SKM-1 treated with dmso at 0.1 percent for 144 hours (cell line): Measurements from ENCODE around the gene ASCC1.

Source experiments
- DNase-seq: peaks from one replicate; lab custom pipeline; 2025; ENCODE audit not compliant: unreplicated experiment; lab: John Stamatoyannopoulos, UW

ASCC1 gene

DNA sequence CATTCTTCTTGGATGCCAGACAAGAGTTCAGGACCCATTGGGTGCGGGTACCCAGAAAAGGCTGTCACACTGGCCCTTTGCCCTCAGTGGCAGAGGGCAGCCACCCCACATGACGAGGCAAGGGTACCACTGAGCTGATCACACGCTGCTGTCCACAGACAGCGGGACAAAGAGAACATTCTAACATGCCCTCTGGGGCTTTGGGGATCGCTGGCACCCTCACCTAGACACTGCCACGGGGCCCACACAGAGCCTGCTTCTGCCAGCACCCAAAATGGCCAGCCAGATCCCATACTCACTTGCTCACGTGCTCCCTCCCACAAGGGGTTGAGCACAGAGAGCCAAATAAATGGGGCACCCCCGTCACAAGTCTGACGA lies 111.0 kb downstream of the ASCC1 start:
- DNase-seq = no peak

DNA sequence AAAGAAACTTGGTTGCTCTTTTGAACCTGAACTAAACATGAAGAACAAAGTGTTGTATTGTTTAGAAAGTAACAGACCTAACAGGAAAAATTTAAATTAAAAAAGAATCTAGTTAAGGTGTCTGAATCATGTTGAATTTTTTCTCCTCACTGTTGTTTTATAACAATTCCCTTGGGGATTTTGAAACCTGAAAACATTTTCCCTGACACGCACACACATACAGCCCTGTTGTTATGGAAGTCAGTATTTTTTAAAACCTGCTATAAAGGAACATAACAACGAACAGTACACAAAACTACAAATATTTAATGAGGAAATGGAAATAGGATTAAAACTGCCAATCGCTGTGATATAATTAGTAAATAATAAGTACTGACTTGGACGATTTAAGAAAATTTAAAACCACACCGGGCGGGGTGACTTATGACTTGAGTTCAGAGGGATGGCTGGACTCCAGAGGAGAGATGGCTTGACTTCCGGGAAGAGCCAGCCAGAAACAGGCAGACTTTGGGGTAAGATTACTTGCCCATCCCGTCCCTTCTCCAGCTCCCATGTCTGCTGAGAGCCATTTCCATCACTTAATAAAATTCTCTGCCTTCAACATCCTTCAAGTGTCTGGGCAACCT lies 111.5 kb downstream of the ASCC1 start:
- no peak for DNase-seq

DNA sequence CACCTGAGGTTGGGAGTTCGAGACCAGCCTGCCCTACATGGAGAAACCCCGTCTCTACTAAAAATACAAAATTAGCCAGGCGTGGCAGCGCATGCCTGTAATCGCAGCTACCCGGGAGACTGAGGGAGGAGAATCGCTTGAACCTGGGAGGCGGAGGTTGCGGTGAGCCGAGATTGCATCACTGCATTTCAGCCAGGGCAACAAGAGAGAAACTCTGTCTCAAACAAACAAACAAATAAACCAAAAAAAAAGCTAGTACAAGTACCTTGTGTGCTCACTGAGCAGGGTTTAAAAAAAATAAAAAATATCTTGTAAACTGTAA lies 116.5 kb downstream of the ASCC1 start:
- no peak for DNase-seq

DNA sequence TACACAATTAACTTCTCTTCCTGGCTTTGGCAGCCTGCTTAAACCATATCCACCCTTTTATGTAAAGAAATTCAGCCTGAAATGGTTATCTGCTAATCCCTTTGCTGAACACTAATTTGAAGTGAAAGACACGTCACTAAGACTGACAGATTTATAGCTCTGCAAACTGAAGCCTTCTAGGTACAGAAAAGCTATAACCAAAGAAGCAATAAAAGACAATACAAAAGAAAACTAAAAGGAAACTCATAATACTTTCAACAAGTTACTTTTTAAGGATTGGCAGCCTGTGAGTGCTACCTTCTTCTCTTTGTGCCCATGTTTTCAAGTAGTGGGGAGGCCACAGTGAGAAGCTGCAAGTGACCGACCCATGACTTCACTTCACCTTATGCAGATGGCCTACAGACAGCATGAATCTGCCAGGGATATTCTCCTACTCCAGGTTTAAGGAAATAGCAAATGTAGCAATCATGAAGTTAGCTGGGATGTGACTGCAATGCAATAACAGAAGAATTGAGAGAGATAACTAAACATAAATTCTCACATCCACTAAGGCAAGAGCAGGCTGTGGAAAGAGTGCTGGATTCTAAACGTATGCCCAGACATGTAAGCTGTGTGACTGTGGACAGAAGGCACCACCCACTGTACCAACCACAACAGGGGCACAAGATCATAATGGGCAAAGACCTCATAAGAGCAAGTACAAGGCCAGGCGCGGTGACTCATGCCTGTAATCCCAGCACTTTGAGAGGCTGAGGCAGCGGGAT lies 117.1 kb downstream of the ASCC1 start:
- DNase-seq = no peak

DNA sequence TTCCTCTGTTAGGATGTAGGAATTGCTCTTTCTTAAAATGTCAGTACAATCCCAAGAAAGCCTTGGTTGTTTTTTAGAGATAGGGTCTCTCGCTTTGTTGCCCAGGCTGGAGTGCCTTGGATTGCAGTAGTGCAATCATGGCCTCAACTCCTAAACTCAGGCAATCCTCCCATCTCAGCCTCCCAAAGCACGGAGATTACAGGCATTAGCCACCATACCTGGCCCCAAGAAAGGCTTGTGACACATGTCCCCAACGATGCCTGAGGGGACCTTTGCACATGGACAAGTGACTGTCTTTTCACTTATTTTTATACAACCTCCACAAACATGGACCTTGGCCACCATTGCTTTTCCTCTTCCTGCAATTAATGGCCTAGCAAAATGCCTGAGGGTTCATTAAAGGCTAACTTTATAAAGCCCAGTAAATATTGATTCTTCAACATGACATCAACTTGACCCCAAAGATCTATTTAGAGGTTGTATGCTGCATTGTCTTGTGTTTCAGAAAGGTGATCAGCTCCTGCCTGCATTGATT lies 117.7 kb downstream of the ASCC1 start:
- DNase-seq = no peak

DNA sequence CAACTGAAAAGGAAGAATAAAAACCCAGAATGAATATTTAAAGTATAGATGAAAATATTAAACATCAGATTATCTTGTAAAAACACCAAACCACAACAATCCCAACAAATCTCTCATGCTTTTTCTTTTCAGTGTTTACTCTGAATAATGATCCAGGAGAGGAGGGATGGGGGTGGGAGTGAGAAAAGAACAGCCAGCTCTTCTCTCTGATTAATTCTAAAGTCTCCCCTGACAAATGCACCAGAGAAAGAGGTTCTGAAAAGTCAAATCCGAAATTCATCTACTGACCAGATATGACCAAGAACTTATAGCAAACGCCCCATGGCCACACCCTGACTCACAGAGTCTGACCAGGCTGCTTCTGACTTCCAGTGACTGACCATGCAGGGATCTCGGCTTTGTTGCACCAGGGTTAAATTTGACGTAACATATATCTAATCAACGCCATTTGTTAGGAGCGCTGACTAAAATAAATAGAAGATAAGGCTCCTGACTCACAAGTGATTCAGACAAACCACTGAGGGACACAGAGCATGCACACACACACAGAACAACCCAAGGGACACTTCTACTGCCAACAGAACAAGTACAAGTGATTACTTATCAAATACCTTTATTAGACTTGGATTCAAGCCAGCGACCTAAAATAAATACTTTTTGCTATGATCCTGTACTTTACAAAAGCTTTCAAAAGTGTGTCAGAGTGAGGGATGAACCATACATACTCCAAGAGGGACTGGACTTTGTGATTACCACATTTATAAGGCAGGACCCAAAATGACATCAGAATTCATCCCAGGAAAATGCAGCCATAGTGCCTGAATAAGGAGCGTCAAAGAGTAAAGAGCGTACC lies 118.4 kb downstream of the ASCC1 start:
- DNase-seq = no peak

DNA sequence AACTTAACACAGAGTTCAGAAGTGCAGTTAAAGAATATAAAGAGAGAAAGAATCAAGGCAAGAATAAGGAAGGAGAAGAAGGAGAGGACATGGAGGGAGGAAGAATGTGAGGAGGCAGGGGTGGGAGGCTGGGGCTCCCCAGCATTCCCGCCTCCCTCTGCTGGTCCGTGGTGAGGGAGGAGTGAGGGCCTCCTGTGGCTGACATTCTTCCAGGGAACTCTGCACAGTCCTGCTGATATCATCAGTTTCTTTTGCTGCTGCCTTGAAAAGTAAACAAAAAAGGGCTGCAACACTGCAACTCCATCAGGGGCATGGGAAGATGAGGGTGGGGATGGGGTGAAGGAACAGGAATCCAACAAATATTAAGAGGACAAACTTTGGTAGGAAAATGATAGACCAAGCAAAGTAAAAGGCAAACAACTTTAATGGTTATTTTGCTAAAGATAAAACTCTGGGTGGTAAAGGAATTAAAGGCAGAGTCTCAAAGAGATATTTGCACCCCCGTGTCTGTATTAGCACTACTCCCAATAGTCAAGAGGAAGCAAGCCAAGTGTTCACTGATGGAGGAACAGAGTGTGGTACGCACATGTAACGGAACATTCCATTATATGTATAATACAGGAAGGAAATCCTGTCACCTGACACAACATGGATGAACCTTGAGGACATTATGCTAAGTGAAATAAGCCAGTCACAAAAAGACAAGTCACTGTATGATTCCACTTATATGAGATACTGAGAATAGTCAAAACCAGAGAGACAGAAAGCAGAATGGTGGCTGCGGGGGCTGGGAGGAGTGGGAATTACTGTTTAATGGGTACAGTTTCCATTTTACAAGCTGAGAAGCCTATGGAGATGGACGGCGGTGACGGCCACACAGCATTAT lies 119.7 kb downstream of the ASCC1 start:
- DNase-seq = no peak

DNA sequence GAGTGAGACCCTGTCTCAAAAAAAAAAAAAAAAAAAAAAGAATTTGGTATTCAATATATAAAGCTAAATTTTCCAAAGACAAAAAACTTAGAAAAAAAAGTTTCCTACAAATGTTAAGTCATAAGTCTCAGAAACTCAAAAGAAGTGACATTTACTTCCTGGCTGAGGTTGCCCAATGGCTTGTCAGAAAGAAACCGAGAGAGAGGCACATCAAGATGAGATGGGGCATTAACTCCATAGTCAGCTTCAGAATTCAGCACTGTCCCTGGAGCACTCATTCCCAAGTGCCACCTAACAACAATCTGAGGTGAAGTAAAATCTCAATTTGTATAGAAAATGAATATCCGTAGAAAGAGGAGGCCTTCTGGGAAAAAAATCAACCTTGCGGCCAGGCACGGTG lies 120.9 kb downstream of the ASCC1 start:
- no peak for DNase-seq

DNA sequence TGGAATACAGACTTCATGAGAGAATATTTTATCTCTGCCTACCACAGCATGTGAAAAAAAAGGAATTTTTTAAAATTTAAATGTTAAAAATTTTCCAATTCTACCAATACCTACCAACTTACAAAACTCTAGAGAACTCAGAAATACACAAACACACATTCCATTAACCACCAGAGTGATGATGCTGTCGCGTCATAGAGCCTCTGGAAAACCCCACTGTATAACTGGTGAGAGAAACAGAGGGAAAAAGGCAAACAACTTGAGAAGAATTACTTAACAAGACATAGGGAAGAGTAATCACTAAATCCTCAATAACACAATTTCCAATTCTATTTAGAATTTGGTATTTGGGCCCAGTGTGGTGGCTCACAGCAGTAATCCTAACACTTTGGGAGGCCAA lies 121.5 kb downstream of the ASCC1 start:
- no peak for DNase-seq

DNA sequence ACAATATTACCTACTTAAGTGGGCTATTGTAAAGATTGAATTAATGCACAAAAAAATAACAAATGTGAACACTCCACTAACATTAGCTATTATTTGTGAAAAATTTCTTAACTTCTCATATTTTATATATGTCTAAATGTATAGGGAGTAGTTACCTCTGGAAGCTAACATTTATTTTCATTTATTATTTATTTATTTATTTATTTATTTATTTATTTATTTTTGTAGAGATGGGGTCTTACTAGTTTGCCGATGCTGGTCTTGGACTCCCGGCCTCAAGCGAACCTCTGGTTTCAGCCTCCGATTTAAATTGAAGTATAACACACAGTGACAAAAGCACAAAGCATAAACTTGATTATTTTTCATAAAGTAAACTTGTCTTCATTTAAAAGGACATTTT lies 122.6 kb downstream of the ASCC1 start:
- DNase-seq = no peak

DNA sequence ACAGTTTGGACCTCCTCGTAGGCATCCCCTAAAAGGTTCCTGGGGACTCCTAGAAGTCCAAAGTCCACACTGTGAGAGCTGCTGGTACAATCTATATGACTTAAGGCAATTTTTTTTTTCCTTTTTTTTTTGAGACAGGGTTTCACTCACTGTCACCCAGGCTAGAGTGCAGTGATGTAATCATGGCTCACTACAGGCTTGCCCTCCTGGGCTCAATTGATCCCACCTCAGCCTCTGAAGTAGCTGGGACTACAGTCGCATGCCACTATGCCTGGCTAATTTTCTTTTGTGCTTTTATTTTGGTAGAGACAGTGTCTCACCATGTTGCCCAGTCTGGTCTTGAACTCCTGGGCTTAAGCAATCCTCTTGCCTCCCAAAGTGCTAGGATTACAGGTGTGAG lies 123.1 kb downstream of the ASCC1 start:
- DNase-seq = no peak

DNA sequence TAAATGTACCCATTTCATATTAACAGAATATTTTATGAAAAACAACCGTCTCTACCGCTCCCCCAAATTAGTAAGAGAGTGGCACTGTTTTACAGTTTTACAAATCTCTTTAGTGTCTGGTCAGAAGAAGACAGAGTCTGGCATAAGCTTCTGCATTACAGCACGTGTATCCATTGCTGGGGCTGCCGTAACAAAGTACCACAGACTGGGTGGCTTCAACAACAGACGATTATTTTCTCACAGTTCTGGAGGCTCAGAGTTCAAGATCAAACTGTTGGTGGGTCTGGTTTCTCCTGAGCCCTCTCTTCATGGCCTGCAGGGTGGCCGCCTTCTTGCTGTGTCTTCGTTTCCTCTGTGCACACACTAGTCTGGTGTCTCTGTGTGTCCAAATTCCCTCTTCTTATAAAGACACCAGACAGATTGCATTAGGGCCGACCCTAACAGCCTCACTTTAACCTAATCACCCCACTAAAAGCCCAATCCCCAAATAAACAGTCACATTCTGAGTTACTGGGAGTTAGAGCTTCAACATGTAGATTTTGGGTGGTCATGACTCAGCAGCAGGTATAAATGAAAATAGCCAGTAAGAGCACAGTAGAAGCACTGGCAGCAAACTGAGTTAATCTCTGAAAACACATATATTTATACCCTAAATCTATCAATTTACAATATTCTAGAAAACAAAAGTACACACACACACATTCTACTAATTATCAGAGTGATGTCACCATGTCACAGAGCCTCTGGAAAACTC lies 123.7 kb downstream of the ASCC1 start:
- DNase-seq = no peak

DNA sequence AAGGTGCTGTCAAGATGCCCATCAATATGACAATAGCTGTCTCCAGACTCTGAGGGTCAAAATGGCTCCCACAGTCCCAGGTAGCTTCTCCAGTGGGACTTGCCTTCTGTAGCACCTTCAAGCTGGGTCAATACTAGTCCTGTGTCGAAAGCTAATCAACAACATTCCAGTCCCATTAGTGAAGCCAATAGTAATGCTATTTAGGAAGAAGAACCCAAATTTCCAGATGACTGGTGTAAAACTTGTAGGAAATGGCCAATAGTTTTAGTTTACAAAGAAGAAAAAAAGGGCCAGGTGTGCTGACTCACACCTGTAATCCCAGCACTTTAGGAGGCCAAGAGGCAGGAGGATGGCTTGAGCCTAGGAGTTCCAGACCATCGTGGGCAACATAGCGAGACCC lies 125.8 kb downstream of the ASCC1 start:
- DNase-seq = no peak

DNA sequence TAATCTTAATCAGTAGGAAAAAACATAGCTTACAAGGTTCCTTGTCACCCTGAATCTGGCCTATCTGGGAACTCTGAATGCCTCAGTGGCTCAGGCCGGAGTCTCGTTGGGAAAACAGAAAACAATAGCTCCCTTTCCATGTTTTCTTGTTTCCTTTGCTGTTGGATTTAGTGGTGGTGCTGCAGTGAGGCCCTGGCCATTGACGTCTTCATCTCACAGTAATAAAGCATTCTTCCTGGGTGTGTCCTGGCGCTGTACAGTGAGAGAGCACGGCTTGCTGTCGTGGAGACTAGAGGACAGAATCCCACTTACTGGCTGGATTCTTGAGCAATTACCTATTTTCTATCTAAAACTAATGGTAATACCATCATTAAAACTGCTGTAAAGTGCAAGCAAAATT lies 126.5 kb downstream of the ASCC1 start:
- no peak for DNase-seq

DNA sequence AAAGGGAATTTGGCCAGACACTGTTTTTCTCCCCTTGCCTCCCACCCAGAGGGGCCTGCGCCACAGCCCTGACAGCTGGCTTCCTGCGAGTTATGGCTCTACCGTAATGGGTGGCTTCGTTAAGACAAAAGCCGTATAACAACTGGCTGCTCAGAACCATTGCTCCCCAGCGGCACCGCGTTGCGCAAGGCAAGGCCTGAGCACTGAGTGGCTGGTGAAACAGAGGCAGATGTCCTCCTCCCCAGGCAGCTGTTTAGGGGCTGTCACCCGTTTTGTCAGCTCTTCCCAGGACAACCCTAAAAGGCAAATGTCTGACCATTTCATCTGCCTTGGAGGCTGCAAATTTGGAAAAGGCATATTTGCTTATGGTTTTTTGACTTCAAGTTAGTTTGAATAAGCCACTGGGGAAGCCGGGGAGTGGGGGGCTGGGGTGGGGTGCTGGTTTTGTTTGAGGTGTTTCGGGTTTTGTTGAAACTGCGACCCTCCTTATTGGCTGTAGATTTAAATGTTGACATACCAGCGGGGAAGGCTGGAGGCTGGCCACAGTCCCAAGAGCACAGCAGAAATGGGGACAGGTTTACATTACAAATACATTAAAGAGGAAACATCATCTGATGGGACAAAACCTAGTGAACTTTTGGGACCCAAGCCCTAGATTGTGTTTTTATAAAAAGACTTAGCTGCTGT lies 127.0 kb downstream of the ASCC1 start:
- no peak for DNase-seq

DNA sequence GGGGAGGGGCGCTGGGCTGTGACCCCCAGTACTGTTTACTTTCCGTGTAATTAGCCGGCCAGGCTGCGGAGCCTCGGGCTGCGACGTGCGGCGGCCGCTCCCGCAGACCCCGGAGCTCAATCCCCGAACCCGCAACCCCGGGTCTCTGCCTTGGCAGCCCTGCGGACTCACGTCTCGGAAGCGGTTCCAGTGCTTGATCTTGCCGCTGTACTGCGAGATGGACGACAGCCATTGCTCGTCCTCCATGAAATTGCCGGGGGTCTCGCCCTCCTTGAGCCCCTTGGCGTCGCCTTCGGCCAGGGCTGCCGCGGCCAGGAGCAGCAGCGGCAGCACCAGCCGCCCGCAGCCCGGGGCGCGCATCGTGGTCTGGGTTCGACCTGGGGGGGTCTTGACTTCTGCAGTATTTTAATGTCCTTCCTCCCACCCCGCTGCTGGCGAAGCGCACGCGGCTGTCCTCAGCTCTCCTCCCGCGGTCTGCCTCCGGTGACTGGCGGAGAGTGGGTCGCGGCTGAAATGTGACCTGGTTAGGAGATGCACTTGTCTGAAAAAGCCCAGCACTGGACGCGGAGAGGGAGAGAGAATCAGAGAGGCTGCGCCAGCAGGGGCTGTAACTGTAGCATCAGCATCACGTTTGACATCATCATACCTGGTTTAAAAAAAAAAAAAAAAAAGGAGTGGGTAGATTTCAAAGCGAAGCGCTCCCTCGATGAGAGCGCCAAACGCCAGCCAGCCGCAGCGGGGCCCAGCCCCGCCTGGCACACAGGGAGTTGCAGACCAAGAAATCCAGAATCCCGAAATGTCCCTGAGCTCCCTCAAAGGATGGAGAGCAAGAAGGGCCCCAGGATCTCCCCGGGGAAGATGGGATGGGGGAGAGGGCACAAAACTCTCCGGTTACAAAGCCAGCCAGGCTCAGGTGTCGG lies 127.8 kb downstream of the ASCC1 start, which contains the start of gene SPOCK2:
SPOCK2 (minus strand) TSS at position 583 of the 920 bp plus-strand sequence; CDS start at position 360, 223 bp downstream.
- no peak for DNase-seq

DNA sequence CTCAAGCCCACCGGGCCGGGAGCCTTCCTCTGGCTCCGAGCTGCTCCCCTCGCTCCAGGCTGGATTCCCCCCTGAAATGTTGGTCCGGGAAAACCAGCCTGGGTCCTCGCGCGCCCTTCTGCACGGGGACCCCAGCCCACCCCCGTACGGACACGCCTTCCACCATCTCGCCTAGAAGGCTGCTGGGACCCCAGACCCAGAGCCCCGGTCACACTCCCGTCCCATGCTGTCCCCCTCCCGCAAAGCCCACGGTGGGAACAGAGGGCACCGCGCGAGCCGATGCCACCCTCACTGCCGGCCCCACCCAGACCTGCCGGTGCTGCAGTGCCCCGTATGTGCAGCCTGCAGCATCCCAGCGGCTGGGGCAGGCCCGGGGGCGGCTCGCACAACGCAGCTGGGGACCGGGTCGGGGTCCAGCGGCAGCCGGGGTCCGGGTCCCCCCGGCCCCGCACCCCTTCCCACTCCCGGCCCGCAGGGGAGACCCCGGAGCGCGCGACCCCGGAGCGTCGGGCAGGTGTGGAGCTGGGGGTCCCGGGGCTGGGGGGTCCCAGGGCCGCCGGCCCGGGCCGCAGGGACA lies 128.6 kb downstream of the ASCC1 start:
- DNase-seq = no peak
